Measurements from ENCODE around the gene KATNAL2.
A peak's percentile ranks its signal among the peaks of the same experiment; 100 is the strongest.

KATNAL2 gene

GRCh38 chr18:46917108-46917802 lies at the start of gene KATNAL2, which contains the start of gene PIAS2:
Gene KATNAL2, plus strand, starts transcription at chr18:46917602. Its CDS starts 29,271 bp downstream, at chr18:46946873.
Gene PIAS2, minus strand, starts transcription at chr18:46917507. Its CDS starts 162 bp downstream, at chr18:46917345.
- DNase-seq (ENCODE audit: low read depth) = peak; percentile 79

GRCh38 chr18:46868169-46868921 lies 49.1 kb upstream of the KATNAL2 start:
- DNase-seq (ENCODE audit: low read depth) = no peak

- no peak for DNase-seq (ENCODE audit: low read depth)
Measured at GRCh38 chr18:46877329-46877987, 39.9 kb upstream of the KATNAL2 start.

- no peak for DNase-seq (ENCODE audit: low read depth)
Measured at GRCh38 chr18:46883180-46883579, 34.2 kb upstream of the KATNAL2 start.

GRCh38 chr18:46886893-46887292 lies 30.5 kb upstream of the KATNAL2 start:
- no peak for DNase-seq (ENCODE audit: low read depth)

- no peak for DNase-seq (ENCODE audit: low read depth)
Measured at GRCh38 chr18:46888965-46889364, 28.4 kb upstream of the KATNAL2 start.

- no peak for DNase-seq (ENCODE audit: low read depth)
Measured at GRCh38 chr18:46891742-46892214, 25.6 kb upstream of the KATNAL2 start.

- DNase-seq (ENCODE audit: low read depth) = no peak
Measured at GRCh38 chr18:46892842-46893241, 24.6 kb upstream of the KATNAL2 start.

GRCh38 chr18:46893360-46893759 lies 24.0 kb upstream of the KATNAL2 start:
- DNase-seq (ENCODE audit: low read depth) = no peak

- no peak for DNase-seq (ENCODE audit: low read depth)
Measured at GRCh38 chr18:46894124-46894523, 23.3 kb upstream of the KATNAL2 start.

GRCh38 chr18:46899274-46899948 lies 18.0 kb upstream of the KATNAL2 start:
- no peak for DNase-seq (ENCODE audit: low read depth)

- no peak for DNase-seq (ENCODE audit: low read depth)
Measured at GRCh38 chr18:46903406-46903805, 14.0 kb upstream of the KATNAL2 start.

- no peak for DNase-seq (ENCODE audit: low read depth)
Measured at GRCh38 chr18:46909497-46909896, 7.9 kb upstream of the KATNAL2 start.

GRCh38 chr18:46910856-46911255 lies 6.5 kb upstream of the KATNAL2 start:
- no peak for DNase-seq (ENCODE audit: low read depth)

- no peak for DNase-seq (ENCODE audit: low read depth)
Measured at GRCh38 chr18:46915800-46916550, 1.4 kb upstream of the KATNAL2 start.

- peak; percentile 7 for DNase-seq (ENCODE audit: low read depth)
Measured at GRCh38 chr18:46916551-46917107, 773 bp upstream of the KATNAL2 start.

GRCh38 chr18:46917803-46918600 lies 600 bp downstream of the KATNAL2 start:
- peak; percentile 36 for DNase-seq (ENCODE audit: low read depth)

GRCh38 chr18:46920067-46920466 lies 2.7 kb downstream of the KATNAL2 start:
- DNase-seq (ENCODE audit: low read depth) = no peak

- DNase-seq (ENCODE audit: low read depth) = no peak
Measured at GRCh38 chr18:46920653-46921052, 3.3 kb downstream of the KATNAL2 start.

GRCh38 chr18:46939337-46939963 lies 22.0 kb downstream of the KATNAL2 start:
- peak; percentile 85 for DNase-seq (ENCODE audit: low read depth)

Measured in fibroblast of gingiva (primary cell).